ENCODE measurements around the gene ZMYND19.

DNA sequence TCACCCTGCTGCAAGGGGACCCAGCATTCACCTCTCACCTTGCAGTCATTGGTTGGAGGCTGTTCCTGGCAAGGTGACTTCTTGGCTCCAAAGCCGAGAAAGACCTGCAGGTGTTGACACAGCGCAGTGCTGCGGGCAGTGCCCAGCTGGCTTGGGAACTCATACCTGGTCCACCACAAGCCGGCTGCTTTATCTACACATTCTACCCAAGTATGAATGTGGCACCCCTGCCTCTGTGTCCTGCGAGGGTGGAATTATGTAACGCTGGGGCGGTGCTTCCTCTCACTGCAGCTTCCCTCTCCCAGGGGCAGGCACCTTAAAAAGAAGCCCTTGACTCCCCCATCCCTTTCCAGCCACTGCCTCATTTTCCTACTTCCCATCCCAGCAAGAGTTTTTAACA is 2.5 kb upstream of the ZMYND19 start:
- TF ChIP-seq, protein P1, sequence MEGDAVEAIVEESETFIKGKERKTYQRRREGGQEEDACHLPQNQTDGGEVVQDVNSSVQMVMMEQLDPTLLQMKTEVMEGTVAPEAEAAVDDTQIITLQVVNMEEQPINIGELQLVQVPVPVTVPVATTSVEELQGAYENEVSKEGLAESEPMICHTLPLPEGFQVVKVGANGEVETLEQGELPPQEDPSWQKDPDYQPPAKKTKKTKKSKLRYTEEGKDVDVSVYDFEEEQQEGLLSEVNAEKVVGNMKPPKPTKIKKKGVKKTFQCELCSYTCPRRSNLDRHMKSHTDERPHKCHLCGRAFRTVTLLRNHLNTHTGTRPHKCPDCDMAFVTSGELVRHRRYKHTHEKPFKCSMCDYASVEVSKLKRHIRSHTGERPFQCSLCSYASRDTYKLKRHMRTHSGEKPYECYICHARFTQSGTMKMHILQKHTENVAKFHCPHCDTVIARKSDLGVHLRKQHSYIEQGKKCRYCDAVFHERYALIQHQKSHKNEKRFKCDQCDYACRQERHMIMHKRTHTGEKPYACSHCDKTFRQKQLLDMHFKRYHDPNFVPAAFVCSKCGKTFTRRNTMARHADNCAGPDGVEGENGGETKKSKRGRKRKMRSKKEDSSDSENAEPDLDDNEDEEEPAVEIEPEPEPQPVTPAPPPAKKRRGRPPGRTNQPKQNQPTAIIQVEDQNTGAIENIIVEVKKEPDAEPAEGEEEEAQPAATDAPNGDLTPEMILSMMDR (IDR thresholded peaks at IDR 0.05), result no peak
- TF ChIP-seq EZH2phosphoT487 (IDR thresholded peaks at IDR 0.05) (no peak), EZH2 (IDR thresholded peaks at IDR 0.05) (no peak)
